Common myeloid progenitor, CD34-positive (primary cell): ENCODE results near the gene SIRT6.

ENCODE experiments used
- CTCF ChIA-PET: fragments of 350-600 bp; sonication (Branson Sonifier 250); formaldehyde crosslinking; loops from one replicate; lab custom pipeline; 2021; ENCODE audit warnings: antibody characterized with exemption; lab: Charles Lee
- POLR2A ChIA-PET: fragments of 350-600 bp; sonication (Branson Sonifier 250); formaldehyde crosslinking; loops from one replicate; lab custom pipeline; 2021; ENCODE audit warnings: antibody characterized with exemption; lab: Charles Lee
- DNase-seq, 3 donors: peaks; one replicate each; pipeline versions ENCODE4 v3.0.0 to v3.0.0-alpha.2; 2013
- H3K27ac ChIP-seq, 2 experiments: 1 replicate in 1 of 2; 2 replicates in 1 of 2; pipeline ENCODE4 v1.7.0; 2013; ENCODE audit warnings: inconsistent platforms in 2 of 2, low read length in 2 of 2, mild to moderate bottlenecking in 2 of 2, low read depth in 1 of 2, moderate library complexity in 1 of 2; ENCODE audit not compliant: severe bottlenecking in 2 of 2, insufficient read depth in 1 of 2, poor library complexity in 1 of 2
- H3K27me3 ChIP-seq, 5 experiments: replicated peaks in 2 of 5; 1 replicate in 3 of 5; 2 replicates in 2 of 5; pipeline versions ENCODE4 v1.6.1 to v1.7.0; 2013; ENCODE audit warnings: low read length in 4 of 5, mild to moderate bottlenecking in 2 of 5, moderate library complexity in 2 of 5, inconsistent platforms in 1 of 5; ENCODE audit not compliant: insufficient read depth in 5 of 5, control insufficient read depth in 4 of 5
- H3K36me3 ChIP-seq, 4 experiments: 1 replicate in 2 of 4; 2 replicates in 2 of 4; pipeline versions ENCODE4 v1.6.1 to v1.7.0; 2013; ENCODE audit warnings: low read length in 3 of 4, control low read depth in 1 of 4, mild to moderate bottlenecking in 1 of 4; ENCODE audit not compliant: control insufficient read depth in 4 of 4, insufficient read depth in 4 of 4
- H3K4me1 ChIP-seq, 4 experiments: 1 replicate in 3 of 4; 2 replicates in 1 of 4; pipeline versions ENCODE4 v1.6.1 to v1.7.1; 2013; ENCODE audit warnings: low read length in 3 of 4, mild to moderate bottlenecking in 3 of 4, control low read depth in 1 of 4, inconsistent platforms in 1 of 4, moderate library complexity in 1 of 4; ENCODE audit not compliant: control insufficient read depth in 4 of 4, insufficient read depth in 4 of 4; ENCODE audit errors: control extremely low read depth in 1 of 4
- H3K4me3 ChIP-seq, 7 experiments: 1 replicate in 4 of 7; 2 replicates in 3 of 7; pipeline versions ENCODE4 v1.5.1 to v1.7.0; 2013; ENCODE audit warnings: mild to moderate bottlenecking in 7 of 7, low read length in 6 of 7, moderate library complexity in 6 of 7, inconsistent platforms in 2 of 7, low read depth in 2 of 7, control low read depth in 1 of 7; ENCODE audit not compliant: insufficient read depth in 4 of 7, control insufficient read depth in 1 of 7; ENCODE audit errors: extremely low read depth in 1 of 7
- H3K9me3 ChIP-seq, 5 experiments: 1 replicate in 4 of 5; 2 replicates in 1 of 5; pipeline versions ENCODE4 v1.6.1 to v1.7.1; 2013; ENCODE audit warnings: low read length in 4 of 5, mild to moderate bottlenecking in 2 of 5, inconsistent platforms in 1 of 5, low read depth in 1 of 5, moderate library complexity in 1 of 5; ENCODE audit not compliant: control insufficient read depth in 4 of 5, insufficient read depth in 2 of 5; ENCODE audit errors: control extremely low read depth in 1 of 5
- WGBS: methylation state at CpG from one replicate; pipeline ENCODE4 v1.1.5; 2013; ENCODE audit not compliant: insufficient coverage; 5-methylcytosine and 5-hydroxymethylcytosine counted together

SIRT6 gene

DNA sequence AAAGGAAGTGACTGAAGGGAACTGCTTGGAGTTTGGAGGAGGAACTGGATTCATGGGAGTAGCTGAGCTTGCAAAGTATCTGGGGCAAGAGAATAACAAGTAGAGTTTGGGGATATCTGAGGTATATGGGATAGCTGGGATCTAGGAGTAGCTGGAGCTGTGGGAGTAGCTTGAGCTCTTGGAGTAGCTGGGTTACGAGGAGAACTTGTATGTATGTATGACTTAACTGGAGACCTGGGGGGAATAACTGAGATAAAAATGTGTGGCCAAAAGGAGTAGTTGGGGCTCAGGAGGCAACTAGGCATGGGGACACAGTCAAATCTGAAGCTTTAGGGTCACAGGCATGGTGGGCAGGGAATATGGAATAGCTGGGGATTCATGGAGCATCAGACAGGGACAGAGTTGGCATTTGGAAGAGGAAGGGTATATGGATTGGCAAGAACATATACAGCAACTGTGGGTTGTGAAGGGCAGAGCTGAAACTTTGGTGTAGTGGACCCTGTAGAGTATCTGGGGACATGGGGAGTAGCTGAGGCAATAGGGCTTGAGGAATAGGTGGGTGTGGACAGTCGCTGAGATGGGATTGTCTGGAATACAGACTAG lies 18.7 kb upstream of the SIRT6 start:
- WGBS = 94% methylated on average over 2 of the region's 2 CpGs
- CTCF ChIA-PET = interaction anchor here (1.0 to 2.9 kb wide), 14 partner anchors 8 to 273 kb away, joined by 3 to 16 read pairs (median 5); partner anchors contain the start of gene EEF2
- peaks cover 4 to 46% (median 13%) of the 10 kb centered on the region in 5 experiments for H3K27me3 ChIP-seq
- no peak overlapping the region for H3K4me3 ChIP-seq
- no peaks in the 10 kb centered on the region for H3K36me3 ChIP-seq
- peaks cover 0 to 3% (median 3%) of the 10 kb centered on the region in 4 experiments for H3K4me1 ChIP-seq
- peaks cover 0 to 3% (median 0%) of the 10 kb centered on the region in 5 experiments for H3K9me3 ChIP-seq
- POLR2A ChIA-PET = interaction anchor here (0.6 kb wide), 1 partner anchor 286 kb away, joined by 4 read pairs; no protein-coding TSS in a partner anchor
- no peak for DNase-seq
- no peak overlapping the region for H3K27ac ChIP-seq

DNA sequence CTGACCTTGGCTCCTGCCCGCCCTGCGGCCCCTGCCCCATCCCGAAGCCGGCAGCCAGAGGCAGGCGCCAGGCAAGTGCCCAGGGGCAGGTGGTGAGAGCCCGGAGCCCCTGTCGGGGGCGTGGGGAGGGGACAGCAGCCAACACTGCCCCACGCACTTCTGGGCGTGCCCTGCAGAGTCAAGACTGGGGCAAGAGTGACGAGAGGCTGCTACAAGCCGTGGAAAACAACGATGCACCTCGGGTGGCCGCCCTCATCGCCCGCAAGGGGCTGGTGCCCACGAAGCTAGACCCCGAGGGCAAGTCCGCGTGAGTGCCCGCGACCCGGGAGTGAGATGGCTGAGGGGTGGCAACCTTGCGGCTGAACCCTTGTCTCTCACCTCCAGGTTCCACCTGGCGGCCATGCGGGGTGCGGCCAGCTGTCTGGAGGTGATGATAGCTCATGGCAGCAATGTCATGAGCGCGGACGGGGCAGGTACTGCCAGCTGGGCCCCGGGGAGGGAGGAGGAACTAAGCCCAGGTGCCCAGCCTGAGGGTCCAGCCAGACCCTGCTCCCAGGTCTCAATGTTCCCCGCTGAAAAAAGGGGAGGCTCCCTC lies 17.4 kb upstream of the SIRT6 start:
- CTCF ChIA-PET = interaction anchor here (1.4 to 2.4 kb wide), 3 partner anchors 13 to 214 kb away, joined by 5 to 9 read pairs (median 5); partner anchors contain the start of gene EEF2

DNA sequence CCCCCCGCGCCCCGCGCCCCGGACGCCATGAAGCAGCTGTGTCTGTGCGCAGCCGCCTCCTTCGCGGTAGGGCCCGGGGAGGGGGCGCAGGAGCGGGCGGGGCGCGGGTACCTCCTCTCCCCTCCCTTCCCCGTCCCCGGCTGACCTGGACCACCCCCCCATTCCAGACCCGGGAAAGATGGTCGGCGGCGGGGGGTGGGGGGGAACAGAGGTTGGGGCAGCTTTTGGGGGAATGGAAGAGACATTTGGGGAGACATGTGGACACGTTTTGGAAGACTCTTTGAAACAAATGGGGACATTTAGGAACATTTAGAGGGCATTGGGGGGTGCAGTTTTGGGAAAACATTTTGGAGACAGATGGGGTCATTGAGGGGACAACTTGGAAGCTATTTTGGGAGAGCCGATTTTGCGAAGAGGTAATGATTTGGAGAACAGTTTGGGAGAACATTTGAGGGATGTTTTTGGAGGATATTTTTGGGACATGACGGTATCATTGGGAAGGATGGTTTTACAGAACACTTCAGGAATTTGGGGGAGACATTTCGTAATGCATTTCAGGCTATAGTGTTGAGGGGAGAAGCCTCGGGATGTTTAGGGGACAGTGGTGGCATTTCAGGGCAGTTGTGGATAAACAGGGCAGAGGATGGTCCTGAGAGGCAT lies 16.2 kb upstream of the SIRT6 start:
- peaks cover 0 to 3% (median 0%) of the 10 kb centered on the region in 5 experiments for H3K9me3 ChIP-seq
- peaks cover 4 to 57% (median 15%) of the 10 kb centered on the region in 5 experiments for H3K27me3 ChIP-seq
- peak in 1 of 3 donors; percentile 39 for DNase-seq
- ChIA-PET POLR2A (no interaction called here), CTCF (no interaction called here)
- H3K4me3 ChIP-seq = no peak overlapping the region
- H3K36me3 ChIP-seq = no peaks in the 10 kb centered on the region
- no peak overlapping the region for H3K27ac ChIP-seq
- peaks cover 0 to 3% (median 0%) of the 10 kb centered on the region in 4 experiments for H3K4me1 ChIP-seq
- 32% methylated on average over 6 of the region's 28 CpGs for WGBS

More for the DNA sequence above, 17.4 kb upstream of the SIRT6 start:
- peaks cover 4 to 50% (median 13%) of the 10 kb centered on the region in 5 experiments for H3K27me3 ChIP-seq
- no peak overlapping the region for H3K27ac ChIP-seq
- DNase-seq = no peak
- peaks cover 0 to 3% (median 0%) of the 10 kb centered on the region in 5 experiments for H3K9me3 ChIP-seq
- peaks cover 0 to 3% (median 3%) of the 10 kb centered on the region in 4 experiments for H3K4me1 ChIP-seq
- no peaks in the 10 kb centered on the region for H3K36me3 ChIP-seq
- POLR2A ChIA-PET = no interaction called here
- 84% methylated on average over 32 of the region's 33 CpGs for WGBS
- H3K4me3 ChIP-seq = no peak overlapping the region

DNA sequence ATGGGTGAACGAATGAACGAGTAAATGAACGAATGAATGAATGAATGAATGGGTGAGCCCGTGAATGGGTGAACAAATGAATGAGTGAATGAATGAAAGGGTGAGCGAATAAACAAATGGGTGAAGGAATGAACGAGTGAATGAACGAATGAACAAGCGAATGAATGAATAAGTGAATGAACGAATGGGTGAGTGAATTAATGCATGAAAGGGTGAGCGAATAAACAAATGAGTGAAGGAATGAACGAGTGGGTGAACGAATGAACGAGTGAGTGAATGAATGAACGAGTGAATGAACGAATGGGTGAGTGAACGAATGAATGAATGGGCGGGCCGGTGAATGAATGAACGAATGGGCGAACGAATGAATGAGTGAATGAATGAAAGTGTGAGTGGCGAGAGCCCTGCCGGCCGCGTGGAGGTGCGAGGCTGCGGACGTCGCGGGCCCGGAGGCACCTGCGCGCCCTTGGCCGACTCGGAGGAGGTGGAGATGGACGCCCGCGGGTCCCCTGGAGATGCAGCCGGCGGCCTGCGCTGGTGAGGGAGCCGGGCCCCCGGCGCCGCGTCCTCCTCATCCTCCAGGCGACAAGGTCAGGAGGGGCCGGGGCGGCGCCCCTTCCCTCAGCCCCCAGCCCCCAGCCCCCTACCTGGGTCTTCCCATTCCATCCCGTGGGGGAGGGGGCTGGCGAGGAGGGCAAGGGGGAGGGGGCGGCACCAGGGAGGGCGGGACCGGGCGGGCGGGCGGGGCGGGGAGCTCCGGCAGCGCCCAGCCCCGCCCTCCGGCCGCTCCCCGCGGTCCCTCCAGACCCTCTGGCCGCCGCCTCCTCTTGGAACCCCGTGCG lies 15.5 kb upstream of the SIRT6 start:
- Histone ChIP-seq H3K27me3 (peaks cover 4 to 57% (median 15%) of the 10 kb centered on the region in 5 experiments), H3K27ac (no peak overlapping the region), H3K9me3 (peaks cover 0 to 3% (median 0%) of the 10 kb centered on the region in 5 experiments), H3K4me1 (peaks cover 0 to 3% (median 0%) of the 10 kb centered on the region in 4 experiments), H3K36me3 (no peaks in the 10 kb centered on the region), H3K4me3 (no peak overlapping the region)
- WGBS = 31% methylated on average over 35 of the region's 70 CpGs
- peak in 2 of 3 donors; percentile 48 to 79 for DNase-seq
- ChIA-PET POLR2A (no interaction called here), CTCF (interaction anchor here (1.7 kb wide), 1 partner anchor 10 kb away, joined by 6 read pairs; no protein-coding TSS in a partner anchor)

DNA sequence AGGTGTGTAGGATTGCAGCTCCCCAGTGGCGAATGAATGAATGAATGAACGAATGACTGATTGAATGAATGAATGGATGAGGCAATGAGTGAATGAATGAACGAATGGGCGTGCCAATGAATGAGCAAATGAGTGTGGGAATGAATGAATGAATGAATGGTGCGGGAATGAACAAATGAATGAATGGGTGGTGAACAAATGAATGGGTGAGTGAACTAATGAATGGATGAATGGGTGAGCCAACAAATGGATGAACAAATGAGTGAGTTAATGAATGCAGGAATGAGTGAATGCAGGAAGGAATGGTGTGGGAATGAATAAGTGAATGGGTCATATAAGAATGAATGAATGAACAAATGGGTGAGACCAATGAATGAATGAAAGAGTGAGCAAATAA lies 14.9 kb upstream of the SIRT6 start:
- no peak for DNase-seq
- no peak overlapping the region for H3K27ac ChIP-seq
- peaks cover 0 to 3% (median 0%) of the 10 kb centered on the region in 4 experiments for H3K4me1 ChIP-seq
- H3K36me3 ChIP-seq = no peaks in the 10 kb centered on the region
- CTCF ChIA-PET = interaction anchor here (1.7 kb wide), 1 partner anchor 10 kb away, joined by 6 read pairs; no protein-coding TSS in a partner anchor
- 84% methylated on average over 5 of the region's 5 CpGs for WGBS
- POLR2A ChIA-PET = no interaction called here
- peaks cover 0 to 3% (median 0%) of the 10 kb centered on the region in 5 experiments for H3K9me3 ChIP-seq
- H3K4me3 ChIP-seq = no peak overlapping the region
- H3K27me3 ChIP-seq = peaks cover 4 to 57% (median 15%) of the 10 kb centered on the region in 5 experiments

DNA sequence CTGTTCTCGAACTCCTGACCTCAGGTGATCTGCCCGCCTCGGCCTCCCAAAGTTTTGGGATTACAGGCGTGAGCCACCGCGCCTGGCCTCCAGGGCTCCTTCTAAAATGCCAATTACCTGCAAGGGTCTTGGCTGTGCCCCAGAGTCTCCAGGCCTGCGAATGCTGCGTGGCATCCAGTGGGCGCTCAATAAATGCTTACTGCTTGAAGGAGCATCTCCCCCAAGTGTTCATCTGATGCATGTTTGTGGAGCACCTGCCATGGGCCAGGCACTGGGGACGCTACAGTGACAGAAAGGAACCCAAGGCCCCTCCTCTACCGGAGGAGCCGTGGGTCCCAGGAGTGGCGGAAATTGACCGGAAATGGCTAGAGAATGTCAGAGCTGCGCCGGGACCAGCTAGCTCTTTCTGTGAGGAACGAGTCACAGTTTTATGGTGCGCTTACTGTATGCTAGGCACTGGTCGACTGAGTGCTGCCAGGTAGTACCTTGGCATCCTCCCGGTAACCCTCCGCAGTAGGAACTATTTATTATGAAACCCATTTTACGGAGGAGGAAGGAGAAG lies 14.3 kb upstream of the SIRT6 start:
- DNase-seq = no peak
- ChIA-PET POLR2A (no interaction called here), CTCF (interaction anchor here (1.7 kb wide), 1 partner anchor 9 kb away, joined by 6 read pairs; no protein-coding TSS in a partner anchor)
- Histone ChIP-seq H3K27ac (no peak overlapping the region), H3K27me3 (peaks cover 4 to 53% (median 15%) of the 10 kb centered on the region in 5 experiments), H3K4me3 (no peak overlapping the region), H3K4me1 (peaks cover 0 to 3% (median 0%) of the 10 kb centered on the region in 4 experiments), H3K36me3 (no peaks in the 10 kb centered on the region), H3K9me3 (peaks cover 0 to 3% (median 0%) of the 10 kb centered on the region in 5 experiments)
- WGBS = 85% methylated on average over 22 of the region's 22 CpGs
